Measurements from ENCODE around the gene ODF2. TPM values are rescaled to one million over a fixed set of nuclear protein-coding genes. Genes with fewer than 3 reads are reported as not detected.

The ODF2 gene
- polyA plus RNA-seq, 4 donors, result 4.0 to 21.8 (median 11.9) TPM

DNA sequence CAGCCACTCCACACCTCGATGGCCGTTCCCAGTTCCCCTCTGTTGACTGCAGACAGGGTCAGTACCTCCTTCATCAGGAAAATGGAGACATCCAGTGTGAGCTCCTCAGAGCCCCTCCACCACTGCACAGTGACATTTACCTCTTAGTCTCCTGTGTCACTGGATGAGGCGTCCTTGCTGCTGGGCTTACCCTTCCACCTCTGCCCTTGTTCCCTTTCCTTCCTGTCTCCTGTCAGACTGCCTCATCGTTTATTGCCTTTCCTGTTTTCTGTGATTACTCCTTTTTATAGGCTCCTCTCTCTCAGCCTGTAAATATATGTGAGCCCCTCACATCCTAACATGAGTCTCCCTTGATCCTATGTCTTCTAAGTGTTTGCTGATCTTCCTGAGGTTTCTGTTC is 73.4 kb downstream of the ODF2 start:
- H3K27me3 ChIP-seq (ENCODE audit: control insufficient read depth in 3 of 3, insufficient read depth in 3 of 3, low read length in 3 of 3), result no peaks in the 10 kb centered on the region
- H3K9me3 ChIP-seq (ENCODE audit: control insufficient read depth in 2 of 2, insufficient read depth in 1 of 2, low read depth in 1 of 2, low read length in 1 of 2), result no peaks in the 10 kb centered on the region
- no peaks in the 10 kb centered on the region for H3K4me1 ChIP-seq (ENCODE audit: control insufficient read depth in 3 of 3, insufficient read depth in 2 of 3, low read depth in 1 of 3, low read length in 2 of 3)
- 81 to 96% (median 90%) methylated on average over 4 of the region's 4 CpGs for WGBS, 3 donors
- no peak overlapping the region for H3K27ac ChIP-seq (ENCODE audit: low read depth in 1 of 3, low read length in 2 of 3)
- no peak overlapping the region for H3K4me3 ChIP-seq (ENCODE audit: low read depth in 1 of 3, low read length in 3 of 3)
- DNase-seq (no peak), FAIRE-seq (no peak)
- H3K36me3 ChIP-seq (ENCODE audit: control insufficient read depth in 3 of 3, insufficient read depth in 2 of 3, low read depth in 1 of 3, low read length in 3 of 3), result peaks cover 20 to 75% (median 26%) of the 10 kb centered on the region in 3 donors

DNA sequence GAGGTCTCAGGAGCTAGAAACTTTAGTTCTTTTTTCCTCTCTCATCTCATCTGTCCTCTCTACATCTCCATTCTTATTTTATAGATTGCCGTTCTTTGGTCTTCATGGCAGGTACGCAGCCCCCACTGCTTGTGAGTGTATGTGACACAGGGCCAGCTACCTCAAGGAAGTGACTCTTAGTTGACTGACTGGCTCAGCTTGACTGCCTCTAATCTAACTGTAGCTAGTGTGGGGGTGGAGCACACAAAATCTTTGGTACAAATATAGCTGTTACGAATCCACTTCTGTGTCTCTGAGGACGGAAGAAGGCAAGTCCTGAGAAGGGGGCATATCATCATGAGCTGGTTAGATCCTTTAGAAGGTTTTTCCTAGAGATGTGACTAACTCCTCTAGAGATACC is 76.8 kb downstream of the ODF2 start:
- no peak for DNase-seq
- Histone ChIP-seq H3K27ac (ENCODE audit: low read depth in 1 of 3, low read length in 2 of 3) (no peak overlapping the region), H3K27me3 (ENCODE audit: control insufficient read depth in 3 of 3, insufficient read depth in 3 of 3, low read length in 3 of 3) (no peaks in the 10 kb centered on the region), H3K9me3 (ENCODE audit: control insufficient read depth in 2 of 2, insufficient read depth in 1 of 2, low read depth in 1 of 2, low read length in 1 of 2) (no peaks in the 10 kb centered on the region), H3K4me1 (ENCODE audit: control insufficient read depth in 3 of 3, insufficient read depth in 2 of 3, low read depth in 1 of 3, low read length in 2 of 3) (no peaks in the 10 kb centered on the region), H3K4me3 (ENCODE audit: low read depth in 1 of 3, low read length in 3 of 3) (no peak overlapping the region), H3K36me3 (ENCODE audit: control insufficient read depth in 3 of 3, insufficient read depth in 2 of 3, low read depth in 1 of 3, low read length in 3 of 3) (peaks cover 9 to 66% (median 13%) of the 10 kb centered on the region in 3 donors)
- 95 to 99% (median 98%) methylated on average over 4 of the region's 4 CpGs for WGBS, 3 donors
- no peak for FAIRE-seq

DNA sequence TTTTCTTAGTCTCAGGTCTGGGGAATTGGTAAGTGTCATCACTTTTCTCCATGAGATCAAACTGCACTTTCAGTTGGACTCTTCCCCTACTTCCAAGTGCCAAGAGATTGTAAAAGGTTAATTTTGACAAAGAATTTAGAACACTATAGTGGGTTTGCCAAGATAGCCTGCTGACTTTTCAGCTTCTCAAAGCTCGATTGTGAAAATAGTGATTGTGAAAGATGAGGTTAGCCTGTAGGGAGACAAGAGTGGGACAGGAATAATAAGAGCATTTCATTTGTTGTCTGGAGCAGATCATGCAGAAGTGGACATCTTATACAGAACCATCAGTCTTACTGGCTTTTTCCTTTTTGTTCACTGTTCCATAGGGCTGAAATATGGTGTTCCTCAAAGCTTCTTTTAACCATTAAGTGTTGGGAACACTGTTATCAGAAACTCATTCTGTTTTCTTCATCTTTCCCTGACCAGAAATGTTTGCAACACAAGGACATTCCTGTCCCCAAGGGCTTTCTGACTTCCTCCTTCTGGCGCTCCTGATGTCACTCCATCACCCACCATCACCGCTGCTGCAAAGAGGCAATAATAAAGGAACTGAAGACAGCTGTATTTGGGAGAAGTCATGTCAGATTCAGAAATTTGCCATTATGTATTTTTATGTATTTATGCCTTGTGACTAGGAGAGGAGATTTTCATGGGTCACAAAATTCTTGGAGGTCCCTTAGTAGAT is 85.0 kb downstream of the ODF2 start:
- Histone ChIP-seq H3K36me3 (ENCODE audit: control insufficient read depth in 3 of 3, insufficient read depth in 2 of 3, low read depth in 1 of 3, low read length in 3 of 3) (peaks cover 12 to 44% (median 33%) of the 10 kb centered on the region in 3 donors), H3K27ac (ENCODE audit: low read depth in 1 of 3, low read length in 2 of 3) (no peak overlapping the region), H3K4me1 (ENCODE audit: control insufficient read depth in 3 of 3, insufficient read depth in 2 of 3, low read depth in 1 of 3, low read length in 2 of 3) (no peaks in the 10 kb centered on the region), H3K9me3 (ENCODE audit: control insufficient read depth in 2 of 2, insufficient read depth in 1 of 2, low read depth in 1 of 2, low read length in 1 of 2) (no peaks in the 10 kb centered on the region), H3K27me3 (ENCODE audit: control insufficient read depth in 3 of 3, insufficient read depth in 3 of 3, low read length in 3 of 3) (no peaks in the 10 kb centered on the region), H3K4me3 (ENCODE audit: low read depth in 1 of 3, low read length in 3 of 3) (no peak overlapping the region)
- 84 to 95% (median 87%) methylated on average over 3 of the region's 3 CpGs for WGBS, 3 donors
- FAIRE-seq (no peak), DNase-seq (no peak)

DNA sequence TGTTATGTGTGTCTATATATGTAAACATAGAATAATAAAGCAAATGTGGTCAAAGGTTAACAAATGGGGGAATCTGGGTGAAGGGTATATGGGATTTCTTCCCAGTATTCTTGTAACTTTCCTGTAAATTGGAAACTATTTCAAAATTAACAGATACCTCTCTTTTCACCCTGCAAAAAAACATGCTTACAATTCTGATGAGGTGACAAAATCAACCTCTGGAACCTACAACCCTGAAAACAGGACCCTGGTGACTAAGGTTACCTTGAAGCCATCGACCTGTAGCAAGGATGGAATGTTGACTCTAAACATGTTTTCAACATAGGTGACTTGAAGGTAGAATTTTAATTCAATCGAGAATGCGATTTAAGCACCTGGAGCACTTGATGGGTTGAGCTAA is 90.7 kb downstream of the ODF2 start:
- Histone ChIP-seq H3K27me3 (ENCODE audit: control insufficient read depth in 3 of 3, insufficient read depth in 3 of 3, low read length in 3 of 3) (no peaks in the 10 kb centered on the region), H3K9me3 (ENCODE audit: control insufficient read depth in 2 of 2, insufficient read depth in 1 of 2, low read depth in 1 of 2, low read length in 1 of 2) (no peaks in the 10 kb centered on the region), H3K4me1 (ENCODE audit: control insufficient read depth in 3 of 3, insufficient read depth in 2 of 3, low read depth in 1 of 3, low read length in 2 of 3) (peaks cover 0 to under 1% (median 0%) of the 10 kb centered on the region in 3 donors), H3K4me3 (ENCODE audit: low read depth in 1 of 3, low read length in 3 of 3) (no peak overlapping the region), H3K36me3 (ENCODE audit: control insufficient read depth in 3 of 3, insufficient read depth in 2 of 3, low read depth in 1 of 3, low read length in 3 of 3) (peaks cover 0 to 12% (median 2%) of the 10 kb centered on the region in 3 donors), H3K27ac (ENCODE audit: low read depth in 1 of 3, low read length in 2 of 3) (no peak overlapping the region)
- FAIRE-seq, result no peak
- no peak for DNase-seq
- WGBS, 3 donors, result 75 to 80% (median 80%) methylated on average over 3 of the region's 3 CpGs

DNA sequence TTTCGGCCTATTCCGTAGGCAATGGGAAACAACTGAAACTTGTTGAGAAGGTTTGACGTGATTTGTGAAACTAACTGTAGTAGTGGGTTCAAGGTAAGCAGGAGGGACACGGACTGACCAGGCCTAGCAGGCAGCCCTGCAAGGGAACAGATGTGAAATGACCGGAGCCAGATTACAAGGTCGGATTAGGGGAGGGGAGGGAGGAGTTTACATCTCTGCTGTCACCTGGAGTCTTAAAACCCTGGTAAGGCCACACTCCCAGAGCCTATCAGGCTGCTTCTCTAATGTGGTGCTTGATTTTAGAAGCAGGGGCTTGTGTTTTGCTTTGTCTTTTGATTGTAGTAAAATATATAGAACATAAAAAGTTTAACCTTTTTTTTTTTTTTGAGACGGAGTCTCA is 93.1 kb downstream of the ODF2 start:
- peaks cover 0 to 2% (median 0%) of the 10 kb centered on the region in 3 donors for H3K36me3 ChIP-seq (ENCODE audit: control insufficient read depth in 3 of 3, insufficient read depth in 2 of 3, low read depth in 1 of 3, low read length in 3 of 3)
- no peak overlapping the region for H3K4me3 ChIP-seq (ENCODE audit: low read depth in 1 of 3, low read length in 3 of 3)
- FAIRE-seq (no peak), DNase-seq (no peak)
- 90 to 94% (median 92%) methylated on average over 7 of the region's 7 CpGs for WGBS, 3 donors
- H3K27ac ChIP-seq (ENCODE audit: low read depth in 1 of 3, low read length in 2 of 3), result no peak overlapping the region
- peaks cover 0 to 8% (median 3%) of the 10 kb centered on the region in 3 donors for H3K4me1 ChIP-seq (ENCODE audit: control insufficient read depth in 3 of 3, insufficient read depth in 2 of 3, low read depth in 1 of 3, low read length in 2 of 3)
- H3K9me3 ChIP-seq (ENCODE audit: control insufficient read depth in 2 of 2, insufficient read depth in 1 of 2, low read depth in 1 of 2, low read length in 1 of 2), result no peaks in the 10 kb centered on the region
- H3K27me3 ChIP-seq (ENCODE audit: control insufficient read depth in 3 of 3, insufficient read depth in 3 of 3, low read length in 3 of 3), result no peaks in the 10 kb centered on the region

DNA sequence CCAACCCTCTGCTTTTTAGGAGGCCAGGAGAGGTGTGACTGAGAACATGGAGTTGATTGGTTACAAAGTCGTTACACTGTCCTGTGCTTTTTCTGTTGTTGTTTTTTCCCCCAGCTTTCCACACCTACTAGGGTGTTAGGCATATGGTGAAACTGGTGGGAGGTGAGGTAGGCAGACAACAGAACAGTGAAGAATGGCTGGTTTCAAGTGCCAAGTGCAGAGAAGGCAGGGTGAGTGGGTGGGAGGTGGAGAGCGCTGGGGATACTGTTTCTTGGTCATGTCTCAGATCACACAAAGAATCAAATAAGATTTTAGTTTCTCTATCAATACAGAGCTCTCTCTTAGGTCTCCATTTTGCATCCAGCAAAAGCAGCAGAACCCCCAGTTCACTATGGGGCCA is 94.4 kb downstream of the ODF2 start:
- H3K27ac ChIP-seq (ENCODE audit: low read depth in 1 of 3, low read length in 2 of 3), result no peak overlapping the region
- FAIRE-seq, result no peak
- WGBS, 3 donors, result 70 to 78% (median 77%) methylated on average over 2 of the region's 2 CpGs

More for the DNA sequence above, 94.4 kb downstream of the ODF2 start:
- no peaks in the 10 kb centered on the region for H3K27me3 ChIP-seq (ENCODE audit: control insufficient read depth in 3 of 3, insufficient read depth in 3 of 3, low read length in 3 of 3)
- H3K36me3 ChIP-seq (ENCODE audit: control insufficient read depth in 3 of 3, insufficient read depth in 2 of 3, low read depth in 1 of 3, low read length in 3 of 3), result no peaks in the 10 kb centered on the region
- no peaks in the 10 kb centered on the region for H3K9me3 ChIP-seq (ENCODE audit: control insufficient read depth in 2 of 2, insufficient read depth in 1 of 2, low read depth in 1 of 2, low read length in 1 of 2)
- peaks cover under 1 to 20% (median 11%) of the 10 kb centered on the region in 3 donors for H3K4me1 ChIP-seq (ENCODE audit: control insufficient read depth in 3 of 3, insufficient read depth in 2 of 3, low read depth in 1 of 3, low read length in 2 of 3)
- DNase-seq, result no peak
- no peak overlapping the region for H3K4me3 ChIP-seq (ENCODE audit: low read depth in 1 of 3, low read length in 3 of 3)

Other genes with a start within 250 kb of the ODF2 start
- 10 to 100 TPM; 34.9 to 69.1 (median 48.7) TPM for gene GOLGA2, start 180.0 kb upstream of the ODF2 start, polyA plus RNA-seq
- gene SWI5, start 179.7 kb upstream of the ODF2 start, polyA plus RNA-seq, result 10 to 100 TPM; 21.4 to 38.5 (median 33.5) TPM
- 10 to 100 TPM; 17.0 to 35.3 (median 24.5) TPM for gene TRUB2, start 133.6 kb upstream of the ODF2 start, polyA plus RNA-seq
- gene COQ4, start 133.2 kb upstream of the ODF2 start, polyA plus RNA-seq, result 100 to 1,000 TPM in 2 of 4 donors, 10 to 100 TPM in 2; 68.8 to 198 (median 105) TPM
- gene SLC27A4, start 115.5 kb upstream of the ODF2 start, polyA plus RNA-seq, result 100 to 1,000 TPM in 2 of 4 donors, 10 to 100 TPM in 2; 23.2 to 162 (median 95.0) TPM
- gene URM1, start 84.6 kb upstream of the ODF2 start, polyA plus RNA-seq, result 10 to 100 TPM; 56.1 to 83.6 (median 66.0) TPM
- gene CERCAM, start 35.1 kb upstream of the ODF2 start, polyA plus RNA-seq, result 10 to 100 TPM in 1 of 4 donors, 1 to 10 TPM in 2, not detected in 1; 4.3 to 10.3 (median 6.8) TPM
- 10 to 100 TPM; 17.8 to 31.3 (median 21.1) TPM for gene GLE1, start 48.7 kb downstream of the ODF2 start, polyA plus RNA-seq
- gene SPTAN1, start 96.6 kb downstream of the ODF2 start, polyA plus RNA-seq, result 100 to 1,000 TPM in 3 of 4 donors, 10 to 100 TPM in 1; 98.1 to 243 (median 152) TPM
- gene DYNC2I2, start 200.8 kb downstream of the ODF2 start, polyA plus RNA-seq, result 100 to 1,000 TPM in 2 of 4 donors, 10 to 100 TPM in 2; 37.6 to 122 (median 92.3) TPM
- 100 to 1,000 TPM in 2 of 4 donors, 10 to 100 TPM in 2; 55.2 to 322 (median 135) TPM for gene SET, start 233.2 kb downstream of the ODF2 start, polyA plus RNA-seq
- 10 to 100 TPM in 1 of 4 donors, 1 to 10 TPM in 3; 4.1 to 12.3 (median 4.5) TPM for gene PKN3, start 246.5 kb downstream of the ODF2 start, polyA plus RNA-seq

Data from small intestine (tissue), 7 donors.